ENCODE data around the gene SLK. TPM values are rescaled to one million over a fixed set of nuclear protein-coding genes. Genes with fewer than 3 reads are reported as not detected.
A peak's percentile ranks its signal among the peaks of the same experiment; 100 is the strongest.

The SLK gene
- polyA plus RNA-seq, 2 of the 4 experiments (the other 2 are of a cell fraction), result 23.3 to 29.2 TPM

DNA sequence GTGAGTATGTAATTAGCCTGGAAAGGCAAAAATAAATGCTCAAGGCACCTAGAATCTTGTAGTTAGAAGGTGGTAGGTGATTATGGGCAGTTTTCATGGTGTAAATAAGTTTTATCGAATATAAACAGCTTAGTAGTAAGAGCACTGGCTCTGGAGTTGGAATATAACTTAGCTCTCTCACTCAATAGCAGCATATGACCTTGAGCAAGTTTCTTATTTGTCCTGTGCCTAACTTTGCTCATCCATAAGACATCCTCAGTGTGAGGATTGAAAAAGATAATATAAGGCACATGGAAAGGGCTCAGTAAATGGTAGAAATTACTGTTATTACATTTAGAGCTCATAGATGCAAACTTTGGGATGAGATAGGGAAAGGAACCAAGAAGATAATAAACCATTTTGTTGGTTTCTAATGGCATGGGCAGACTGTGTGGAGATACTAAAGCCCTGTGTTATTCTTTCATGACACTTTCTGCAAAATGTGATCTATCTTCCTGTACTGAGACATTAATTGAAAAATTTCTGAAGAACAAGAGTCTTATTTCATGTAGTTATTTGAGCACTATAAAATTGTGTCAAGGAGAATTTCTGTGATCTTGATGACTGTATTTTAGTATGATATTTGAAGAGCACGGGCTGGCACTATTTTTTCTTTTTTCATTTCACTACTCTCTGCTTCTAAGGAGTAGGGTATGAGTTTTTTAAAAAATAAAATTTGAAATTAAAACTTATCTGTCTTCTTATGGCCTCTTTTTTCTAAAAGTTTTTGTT, 3.1 kb downstream of the SLK start:
- no peak for TF ChIP-seq FOXS1 (CRISPR knock-in tag; IDR thresholded peaks at IDR 0.05)
- TF ChIP-seq GATA3 (IDR thresholded peaks at IDR 0.05; ENCODE audit: borderline replicate concordance), result no peak
- TF ChIP-seq, protein P1, sequence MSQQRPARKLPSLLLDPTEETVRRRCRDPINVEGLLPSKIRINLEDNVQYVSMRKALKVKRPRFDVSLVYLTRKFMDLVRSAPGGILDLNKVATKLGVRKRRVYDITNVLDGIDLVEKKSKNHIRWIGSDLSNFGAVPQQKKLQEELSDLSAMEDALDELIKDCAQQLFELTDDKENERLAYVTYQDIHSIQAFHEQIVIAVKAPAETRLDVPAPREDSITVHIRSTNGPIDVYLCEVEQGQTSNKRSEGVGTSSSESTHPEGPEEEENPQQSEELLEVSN (IDR thresholded peaks at IDR 0.05; ENCODE audit: borderline replicate concordance, low read depth), result no peak
- no peak for TF ChIP-seq ZFP36 (IDR thresholded peaks at IDR 0.05; ENCODE audit: borderline replicate concordance, partially characterized antibody)
- TF ChIP-seq, protein P2, sequence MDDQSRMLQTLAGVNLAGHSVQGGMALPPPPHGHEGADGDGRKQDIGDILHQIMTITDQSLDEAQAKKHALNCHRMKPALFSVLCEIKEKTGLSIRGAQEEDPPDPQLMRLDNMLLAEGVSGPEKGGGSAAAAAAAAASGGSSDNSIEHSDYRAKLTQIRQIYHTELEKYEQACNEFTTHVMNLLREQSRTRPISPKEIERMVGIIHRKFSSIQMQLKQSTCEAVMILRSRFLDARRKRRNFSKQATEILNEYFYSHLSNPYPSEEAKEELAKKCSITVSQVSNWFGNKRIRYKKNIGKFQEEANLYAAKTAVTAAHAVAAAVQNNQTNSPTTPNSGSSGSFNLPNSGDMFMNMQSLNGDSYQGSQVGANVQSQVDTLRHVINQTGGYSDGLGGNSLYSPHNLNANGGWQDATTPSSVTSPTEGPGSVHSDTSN (IDR thresholded peaks at IDR 0.05), result no peak
- no peak for TF ChIP-seq KDM5A (IDR thresholded peaks at IDR 0.05)
- TF ChIP-seq EHF (CRISPR knock-in tag; IDR thresholded peaks at IDR 0.05), result no peak
- no peak for TF ChIP-seq MAFK (IDR thresholded peaks at IDR 0.05; ENCODE audit: partially characterized antibody)
- no peak for TF ChIP-seq CEBPB (IDR thresholded peaks at IDR 0.05)
- TF ChIP-seq RCOR1 (IDR thresholded peaks at IDR 0.05; ENCODE audit: low read depth, low read length), result no peak
- no peak for TF ChIP-seq ZSCAN20 (CRISPR knock-in tag; IDR thresholded peaks at IDR 0.05)
- TF ChIP-seq CBX2 (IDR thresholded peaks at IDR 0.05; ENCODE audit: borderline replicate concordance, low read depth), result no peak
- TF ChIP-seq EHMT2 (IDR thresholded peaks at IDR 0.05; ENCODE audit: low read depth), result no peak
- no peak for TF ChIP-seq HDAC2 (IDR thresholded peaks at IDR 0.05)
- TF ChIP-seq BHLHE40 (IDR thresholded peaks at IDR 0.05; ENCODE audit: low read depth, low read length), result no peak
- TF ChIP-seq, protein P3, sequence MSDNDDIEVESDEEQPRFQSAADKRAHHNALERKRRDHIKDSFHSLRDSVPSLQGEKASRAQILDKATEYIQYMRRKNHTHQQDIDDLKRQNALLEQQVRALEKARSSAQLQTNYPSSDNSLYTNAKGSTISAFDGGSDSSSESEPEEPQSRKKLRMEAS (IDR thresholded peaks at IDR 0.05), result no peak
- TF ChIP-seq KDM1A (IDR thresholded peaks at IDR 0.05; ENCODE audit: low read depth), result no peak
- TF ChIP-seq FOSL2 (IDR thresholded peaks at IDR 0.05), result no peak
- no peak for TF ChIP-seq FOSL2 (CRISPR knock-in tag; IDR thresholded peaks at IDR 0.05)
- peaks cover 31% of the 10 kb centered on the region for H3K4me1 ChIP-seq
- H3K4me2 ChIP-seq, result peak overlapping the region; percentile 71
- peak overlapping the region; percentile 97 to 98; a peak in 5 of 6 replicates for H3K27ac ChIP-seq
- FAIRE-seq, result no peak
- peak in 1 of 2 experiments; percentile 14; a peak in 1 of 6 replicates for ATAC-seq
- peak overlapping the region; percentile 95 for H3K4me3 ChIP-seq
- WGBS (ENCODE audit: missing lambda C conversion rate), result 35% methylated on average over 2 of the region's 2 CpGs
- H3K9me3 ChIP-seq, result no peaks in the 10 kb centered on the region
- ChIA-PET POLR2A (interaction anchor here (1.0 kb wide), 1 partner anchor 62 kb away, joined by 3 read pairs; no protein-coding TSS in a partner anchor), CTCF (interaction anchor here (0.7 to 1.8 kb wide), 6 partner anchors 12 to 369 kb away, joined by 3 to 7 read pairs (median 4); partner anchors contain the start of gene SFR1)
- DNase-seq (ENCODE audit: low read depth in 1 of 2, low spot score in 1 of 2), result no peak

DNA sequence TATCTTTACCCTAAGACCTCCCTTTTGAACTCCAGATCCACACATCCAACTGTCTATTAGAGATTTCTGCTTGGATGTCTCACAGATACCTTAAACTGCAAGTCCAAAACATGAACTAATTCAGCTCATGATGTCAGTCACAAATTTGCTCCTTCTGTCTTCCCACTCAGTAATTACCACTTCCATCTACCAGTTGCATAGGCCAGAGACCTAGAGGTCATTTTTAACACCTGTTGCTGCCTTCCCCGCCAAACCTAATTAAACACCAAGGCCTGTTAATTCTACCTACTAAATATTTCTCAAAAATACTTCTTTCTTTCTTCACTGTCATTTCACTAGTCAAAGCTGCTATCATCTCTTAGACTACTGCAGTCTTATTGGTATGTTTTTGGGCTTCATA, 8.2 kb downstream of the SLK start:
- TF ChIP-seq CBX2 (IDR thresholded peaks at IDR 0.05; ENCODE audit: borderline replicate concordance, low read depth) (no peak), HOXA7 (CRISPR knock-in tag; IDR thresholded peaks at IDR 0.05) (no peak), FOSB (CRISPR knock-in tag; IDR thresholded peaks at IDR 0.05) (no peak), POLR2A (IDR thresholded peaks at IDR 0.05; ENCODE audit: low read length) (no peak), MAFK (IDR thresholded peaks at IDR 0.05; ENCODE audit: partially characterized antibody) (no peak)
- TF ChIP-seq, protein P2 (IDR thresholded peaks at IDR 0.05), result no peak
- TF ChIP-seq, protein P4, sequence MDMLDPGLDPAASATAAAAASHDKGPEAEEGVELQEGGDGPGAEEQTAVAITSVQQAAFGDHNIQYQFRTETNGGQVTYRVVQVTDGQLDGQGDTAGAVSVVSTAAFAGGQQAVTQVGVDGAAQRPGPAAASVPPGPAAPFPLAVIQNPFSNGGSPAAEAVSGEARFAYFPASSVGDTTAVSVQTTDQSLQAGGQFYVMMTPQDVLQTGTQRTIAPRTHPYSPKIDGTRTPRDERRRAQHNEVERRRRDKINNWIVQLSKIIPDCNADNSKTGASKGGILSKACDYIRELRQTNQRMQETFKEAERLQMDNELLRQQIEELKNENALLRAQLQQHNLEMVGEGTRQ (IDR thresholded peaks at IDR 0.05), result no peak
- TF ChIP-seq, protein P5, sequence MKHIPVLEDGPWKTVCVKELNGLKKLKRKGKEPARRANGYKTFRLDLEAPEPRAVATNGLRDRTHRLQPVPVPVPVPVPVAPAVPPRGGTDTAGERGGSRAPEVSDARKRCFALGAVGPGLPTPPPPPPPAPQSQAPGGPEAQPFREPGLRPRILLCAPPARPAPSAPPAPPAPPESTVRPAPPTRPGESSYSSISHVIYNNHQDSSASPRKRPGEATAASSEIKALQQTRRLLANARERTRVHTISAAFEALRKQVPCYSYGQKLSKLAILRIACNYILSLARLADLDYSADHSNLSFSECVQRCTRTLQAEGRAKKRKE (CRISPR knock-in tag; IDR thresholded peaks at IDR 0.05; ENCODE audit: low read depth), result no peak
- DNase-seq (ENCODE audit: low read depth in 1 of 2, low spot score in 1 of 2), result no peak
- no peak for FAIRE-seq
- no peaks in the 10 kb centered on the region for H3K9me3 ChIP-seq
- 97% methylated on average over 1 of the region's 1 CpG for WGBS (ENCODE audit: missing lambda C conversion rate)
- no peak overlapping the region for H3K4me3 ChIP-seq
- ChIA-PET CTCF (no interaction called here), POLR2A (no interaction called here)
- H3K4me1 ChIP-seq, result peaks cover 38% of the 10 kb centered on the region
- no peak overlapping the region for H3K27ac ChIP-seq
- ATAC-seq, result no peak
- H3K4me2 ChIP-seq, result no peak overlapping the region

All from A549 (cell line).